SK-N-SH (cell line): ENCODE measurements around the gene CCNO.

ENCODE experiments used
- EP300 ChIP-seq, 2 experiments: IDR thresholded peaks; 2 replicates each; pipeline versions ENCODE4 v1.4.0 to v1.6.1; 2012; ENCODE audit warnings: borderline replicate concordance in 1 of 2, low read depth in 1 of 2, low read length in 1 of 2
- GATA2 ChIP-seq: sonication (generic); formaldehyde crosslinking; IDR thresholded peaks from 2 replicates; pipeline ENCODE4 v1.5.0; 2020; ENCODE audit warnings: mild to moderate bottlenecking, missing genetic modification reagents

GRCh38 chr5:55250064-55250463, 16.7 kb upstream of the CCNO start:
- no peak for TF ChIP-seq EP300 (IDR thresholded peaks at IDR 0.05; ENCODE audit: borderline replicate concordance in 1 of 2, low read depth in 1 of 2, low read length in 1 of 2)
- no peak for TF ChIP-seq GATA2 (CRISPR knock-in tag)
